Trophoblast cell (in vitro differentiated cells and primary cell): Measurements from ENCODE around the gene RASSF4.

Experiments used
- DNase-seq, 2 donors: peaks; one replicate each; pipeline ENCODE4 v3.0.0-alpha.2; 2016
- H2AFZ ChIP-seq: 2 replicates; pipeline ENCODE4 v1.6.1; 2013; ENCODE audit warnings: low read length, moderate library complexity, mild to moderate bottlenecking; ENCODE audit not compliant: insufficient read depth, poor library complexity
- H2AK5ac ChIP-seq: 2 replicates; pipeline ENCODE4 v1.6.1; 2013; ENCODE audit warnings: mild to moderate bottlenecking, low read length
- H2BK120ac ChIP-seq: 2 replicates; pipeline ENCODE4 v1.6.1; 2013; ENCODE audit warnings: low read length, mild to moderate bottlenecking, moderate library complexity; ENCODE audit not compliant: insufficient read depth, poor library complexity
- H2BK12ac ChIP-seq: 2 replicates; pipeline ENCODE4 v1.6.1; 2013; ENCODE audit warnings: mild to moderate bottlenecking, low read length, moderate library complexity
- H2BK5ac ChIP-seq: 2 replicates; pipeline ENCODE4 v1.6.1; 2013; ENCODE audit warnings: low read length, low read depth, moderate library complexity, mild to moderate bottlenecking; ENCODE audit not compliant: poor library complexity
- H3K14ac ChIP-seq: 2 replicates; pipeline ENCODE4 v1.6.1; 2013; ENCODE audit warnings: mild to moderate bottlenecking, low read length
- H3K18ac ChIP-seq: 2 replicates; pipeline ENCODE4 v1.6.1; 2013; ENCODE audit warnings: mild to moderate bottlenecking, low read length
- H3K23ac ChIP-seq: 2 replicates; pipeline ENCODE4 v1.6.1; 2013; ENCODE audit warnings: low read length
- H3K27ac ChIP-seq: 2 replicates; pipeline ENCODE4 v1.5.1; 2013; ENCODE audit warnings: low read depth, mild to moderate bottlenecking, inconsistent platforms, low read length, moderate library complexity
- H3K27me3 ChIP-seq: 2 replicates; pipeline ENCODE4 v1.6.1; 2013; ENCODE audit warnings: inconsistent platforms, mild to moderate bottlenecking, low read length, moderate library complexity; ENCODE audit not compliant: insufficient read depth
- H3K36me3 ChIP-seq, 2 experiments: 1 replicate in 1 of 2; 2 replicates in 1 of 2; pipeline ENCODE4 v1.6.1; 2013; ENCODE audit warnings: low read length in 2 of 2, mild to moderate bottlenecking in 2 of 2, moderate library complexity in 1 of 2; ENCODE audit not compliant: insufficient read depth in 2 of 2, control insufficient read depth in 1 of 2
- H3K4ac ChIP-seq: 2 replicates; pipeline ENCODE4 v1.6.1; 2013; ENCODE audit warnings: low read depth, mild to moderate bottlenecking, low read length, moderate library complexity
- H3K4me1 ChIP-seq, 2 experiments: 1 replicate in 1 of 2; 2 replicates in 1 of 2; pipeline ENCODE4 v1.6.1; 2013; ENCODE audit warnings: low read length in 2 of 2, mild to moderate bottlenecking in 2 of 2, moderate library complexity in 1 of 2; ENCODE audit not compliant: insufficient read depth in 2 of 2, control insufficient read depth in 1 of 2
- H3K4me2 ChIP-seq: 2 replicates; pipeline ENCODE4 v1.6.1; 2013; ENCODE audit warnings: inconsistent platforms, mild to moderate bottlenecking, low read length, moderate library complexity
- H3K4me3 ChIP-seq: 2 replicates; pipeline ENCODE4 v1.5.1; 2013; ENCODE audit warnings: mild to moderate bottlenecking, low read depth, low read length, inconsistent platforms
- H3K79me1 ChIP-seq: one replicate; pipeline ENCODE4 v1.6.1; 2013; ENCODE audit warnings: low read length
- H3K79me2 ChIP-seq: 2 replicates; pipeline ENCODE4 v1.6.1; 2013; ENCODE audit warnings: low read length, mild to moderate bottlenecking; ENCODE audit not compliant: control insufficient read depth, insufficient read depth, poor library complexity
- H3K9ac ChIP-seq: 2 replicates; pipeline ENCODE4 v1.6.1; 2013; ENCODE audit warnings: mild to moderate bottlenecking, low read length
- H3K9me3 ChIP-seq: 2 replicates; pipeline ENCODE4 v1.6.1; 2013; ENCODE audit warnings: low read depth, mild to moderate bottlenecking, control low read depth, inconsistent platforms, low read length; ENCODE audit not compliant: insufficient read depth
- H4K12ac ChIP-seq: 2 replicates; pipeline ENCODE4 v1.6.1; 2013; ENCODE audit warnings: low read depth, mild to moderate bottlenecking, low read length, moderate library complexity
- H4K8ac ChIP-seq: 2 replicates; pipeline ENCODE4 v1.6.1; 2013; ENCODE audit warnings: low read depth, mild to moderate bottlenecking, low read length, moderate library complexity
- H4K91ac ChIP-seq: one replicate; pipeline ENCODE4 v1.6.1; 2013; ENCODE audit warnings: low read depth, mild to moderate bottlenecking, low read length, moderate library complexity
- WGBS: extraction: QIAGEN DNeasy Blood & Tissue Kit; methylation state at CpG from one replicate; pipeline ENCODE4 v1.1.7; 2013; ENCODE audit warnings: missing lambda C conversion rate; ENCODE audit not compliant: insufficient read length, insufficient coverage; ENCODE audit errors: extremely low coverage; 5-methylcytosine and 5-hydroxymethylcytosine counted together

Gene RASSF4

DNA sequence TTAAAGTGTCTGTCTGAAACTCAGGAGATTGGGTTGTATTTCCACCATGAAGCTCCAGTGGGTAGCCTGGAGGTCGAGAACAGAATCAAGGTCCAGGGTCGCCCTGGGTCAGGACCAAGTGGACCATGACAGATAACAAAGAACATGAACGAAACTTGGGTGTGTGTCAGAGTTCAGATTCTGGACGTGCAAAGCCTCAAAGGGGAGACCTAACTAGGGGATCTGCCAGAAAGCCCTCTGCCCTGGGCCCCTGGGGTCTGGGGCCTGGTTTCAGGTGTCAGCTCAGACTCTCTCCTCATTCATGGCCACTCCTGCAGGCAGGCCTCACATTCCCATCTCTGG, 1.6 kb downstream of the RASSF4 start:
- Histone ChIP-seq H3K4me3 (no peak overlapping the region), H2AFZ (no peak overlapping the region), H3K27ac (no peak overlapping the region), H3K79me2 (peaks cover 8% of the 10 kb centered on the region), H2BK12ac (peak overlapping the region; percentile 43), H3K36me3 (peaks cover 0 to 2% of the 10 kb centered on the region in 2 experiments), H3K4ac (no peak overlapping the region), H3K9me3 (peaks cover 2% of the 10 kb centered on the region), H3K14ac (no peak overlapping the region), H3K79me1 (peaks cover 18% of the 10 kb centered on the region), H3K23ac (no peak overlapping the region), H3K9ac (no peak overlapping the region), H3K18ac (no peak overlapping the region), H2BK120ac (no peak overlapping the region), H3K27me3 (no peaks in the 10 kb centered on the region), H3K4me1 (peaks cover 40 to 66% of the 10 kb centered on the region in 2 experiments), H4K8ac (no peak overlapping the region), H2BK5ac (no peak overlapping the region), H2AK5ac (no peak overlapping the region), H4K91ac (no peak overlapping the region), H3K4me2 (peak overlapping the region; percentile 15), H4K12ac (no peak overlapping the region)
- WGBS, result no CpG with 5 or more reads among the region's 4 CpGs
- DNase-seq, result no peak

DNA sequence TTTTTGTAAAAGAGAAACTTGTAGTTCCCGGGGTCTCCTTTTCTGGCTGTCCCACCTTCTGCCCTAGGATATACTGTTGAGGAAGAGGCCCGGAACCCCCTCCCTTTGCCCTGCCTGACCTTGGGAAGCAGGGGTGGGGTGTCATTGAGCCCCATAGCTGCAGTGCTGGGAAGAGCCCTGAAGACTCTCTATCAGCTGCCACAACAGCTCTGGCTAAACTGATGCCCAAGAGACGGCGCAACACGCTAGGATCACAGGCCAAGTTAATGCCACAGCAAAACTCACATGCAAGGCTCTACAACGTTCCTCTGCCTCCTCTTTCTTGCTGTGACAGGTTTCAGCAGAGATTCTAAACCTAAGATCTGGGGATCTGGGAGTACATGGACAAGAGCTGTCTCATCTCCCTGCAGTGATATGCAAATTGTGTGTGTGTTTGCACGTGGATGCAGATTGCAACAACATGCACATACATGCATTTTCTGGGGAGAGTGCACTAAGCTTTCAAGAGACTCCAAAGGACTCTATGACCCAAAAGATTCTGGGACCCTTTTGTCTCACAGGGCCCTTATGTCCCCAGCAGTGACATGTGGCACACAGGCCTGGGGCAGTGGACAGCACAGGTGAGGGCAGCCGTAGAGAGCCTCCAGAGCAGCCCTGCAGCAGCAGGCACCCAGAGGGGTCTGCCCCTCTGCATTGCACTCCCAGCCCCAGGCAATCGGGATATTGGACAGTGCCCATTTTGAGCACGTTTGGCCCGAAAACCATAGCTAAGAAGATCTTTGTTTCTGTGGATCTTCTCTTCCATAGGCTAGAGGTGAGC, 2.5 kb downstream of the RASSF4 start:
- H3K4me2 ChIP-seq, result peak overlapping the region; percentile 12
- H3K4me3 ChIP-seq, result no peak overlapping the region
- DNase-seq, result no peak
- no peaks in the 10 kb centered on the region for H3K27me3 ChIP-seq
- H3K36me3 ChIP-seq, result peaks cover 0 to 2% of the 10 kb centered on the region in 2 experiments
- peaks cover 8% of the 10 kb centered on the region for H3K79me2 ChIP-seq
- no CpG with 5 or more reads among the region's 11 CpGs for WGBS
- peak overlapping the region; percentile 49 for H3K23ac ChIP-seq
- no peak overlapping the region for H2AK5ac ChIP-seq
- no peak overlapping the region for H3K27ac ChIP-seq
- no peak overlapping the region for H2AFZ ChIP-seq
- no peak overlapping the region for H4K8ac ChIP-seq
- no peak overlapping the region for H3K9ac ChIP-seq
- peaks cover 45 to 68% of the 10 kb centered on the region in 2 experiments for H3K4me1 ChIP-seq
- H2BK12ac ChIP-seq, result no peak overlapping the region
- peaks cover 20% of the 10 kb centered on the region for H3K79me1 ChIP-seq
- no peak overlapping the region for H2BK5ac ChIP-seq
- no peak overlapping the region for H3K4ac ChIP-seq
- peaks cover 2% of the 10 kb centered on the region for H3K9me3 ChIP-seq
- H4K12ac ChIP-seq, result no peak overlapping the region
- no peak overlapping the region for H3K14ac ChIP-seq
- no peak overlapping the region for H3K18ac ChIP-seq
- H4K91ac ChIP-seq, result peak overlapping the region; percentile 28
- peak overlapping the region; percentile 40 for H2BK120ac ChIP-seq

DNA sequence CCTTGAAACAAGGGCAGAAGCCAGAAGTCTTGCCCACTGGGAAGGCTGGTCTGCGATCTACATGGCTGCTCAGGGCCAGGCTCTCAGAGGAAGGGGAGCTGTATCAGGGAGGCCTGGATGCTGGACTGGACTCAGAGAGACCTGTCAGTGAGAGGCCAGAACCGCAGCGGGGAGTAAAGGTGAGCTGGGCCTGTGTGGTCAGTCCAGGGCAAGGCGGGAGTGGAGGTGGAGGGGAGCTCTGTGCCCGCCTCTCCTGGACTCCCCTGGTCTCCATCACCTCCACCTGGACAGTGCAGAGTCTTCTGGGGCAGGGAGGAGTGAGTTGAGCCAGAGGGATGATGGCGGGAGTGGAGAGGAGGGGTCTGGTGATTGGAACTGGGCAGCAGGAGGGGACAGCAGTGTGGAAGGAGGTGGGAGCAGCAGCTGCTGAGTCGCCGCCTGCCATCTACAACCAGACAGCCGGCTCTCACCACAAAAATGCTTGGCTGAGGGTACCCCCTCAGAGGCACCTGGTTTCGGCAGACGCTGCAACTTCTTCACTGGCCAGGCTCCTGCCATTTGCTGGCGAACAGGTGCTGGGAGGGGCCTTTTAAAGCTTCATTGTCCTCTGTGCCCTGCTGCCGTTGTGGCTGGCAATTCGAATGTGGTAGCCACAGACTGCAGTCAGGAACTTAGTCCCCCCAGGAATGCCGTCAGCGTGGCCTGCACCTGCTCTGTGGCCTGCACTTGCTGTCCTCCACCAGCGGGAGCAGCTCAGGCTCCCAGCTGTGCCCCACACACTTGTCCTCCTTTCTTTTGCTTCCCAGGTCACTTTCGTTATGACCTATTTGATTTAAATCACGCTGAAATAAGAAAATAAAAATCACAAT, 3.5 kb downstream of the RASSF4 start:
- peak overlapping the region; percentile 38 for H3K14ac ChIP-seq
- WGBS, result no CpG with 5 or more reads among the region's 19 CpGs

DNA sequence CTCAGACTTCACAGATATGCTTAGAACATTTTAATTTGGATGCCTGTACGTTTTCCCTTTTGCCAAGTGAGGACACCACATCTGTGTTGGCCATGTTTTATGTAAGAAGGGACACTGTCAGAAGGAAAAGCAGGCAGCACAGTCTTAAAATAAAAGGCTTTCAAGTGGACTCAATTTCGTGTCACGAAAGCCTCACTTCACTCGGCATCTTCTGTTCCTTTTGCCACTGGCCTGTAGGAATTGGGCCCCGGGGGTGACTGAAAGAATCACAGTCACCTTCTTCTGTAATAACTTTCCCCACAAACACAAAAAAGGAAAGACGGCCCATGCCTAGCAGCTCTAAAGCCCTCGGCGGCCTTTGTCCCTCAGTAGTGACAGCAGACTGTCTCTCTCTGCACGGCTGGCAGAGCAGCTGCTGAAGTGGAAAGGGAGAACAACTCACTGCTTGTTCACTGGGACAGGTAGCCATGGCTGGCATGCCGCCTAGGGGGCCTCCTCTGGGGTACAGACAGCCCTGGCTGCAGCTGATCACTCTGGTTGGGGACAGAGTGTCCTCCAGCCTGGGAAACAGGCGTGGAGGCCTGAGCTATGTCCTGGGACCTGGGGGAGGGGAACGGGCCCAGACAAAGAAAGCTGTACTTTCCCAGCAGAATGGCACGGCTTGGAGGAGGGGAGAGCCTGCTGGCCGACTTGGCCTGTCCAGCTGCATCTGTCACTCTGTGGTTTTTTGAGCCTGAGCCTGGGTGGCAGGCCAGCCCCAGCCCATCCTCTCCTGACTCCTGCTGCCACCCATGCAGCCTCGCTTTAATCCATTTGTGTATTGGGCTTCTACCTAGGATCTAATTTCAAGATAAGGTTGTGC, 4.4 kb downstream of the RASSF4 start:
- H3K79me1 ChIP-seq, result peaks cover 20% of the 10 kb centered on the region
- no peak overlapping the region for H4K12ac ChIP-seq
- H2BK120ac ChIP-seq, result peak overlapping the region; percentile 65
- H2BK12ac ChIP-seq, result peak overlapping the region; percentile 45
- H4K91ac ChIP-seq, result peak overlapping the region; percentile 84
- no peak for DNase-seq
- peak overlapping the region; percentile 72 for H4K8ac ChIP-seq
- H3K4me1 ChIP-seq, result peaks cover 49 to 65% of the 10 kb centered on the region in 2 experiments
- H3K9me3 ChIP-seq, result peaks cover 2% of the 10 kb centered on the region
- peaks cover 7% of the 10 kb centered on the region for H3K79me2 ChIP-seq
- H3K23ac ChIP-seq, result no peak overlapping the region
- peak overlapping the region; percentile 26 for H3K18ac ChIP-seq
- H3K4me3 ChIP-seq, result no peak overlapping the region
- no CpG with 5 or more reads among the region's 15 CpGs for WGBS
- peak overlapping the region; percentile 8 for H3K4me2 ChIP-seq
- peak overlapping the region; percentile 46 for H3K4ac ChIP-seq
- peak overlapping the region; percentile 1 for H2AK5ac ChIP-seq
- no peak overlapping the region for H3K9ac ChIP-seq
- H2BK5ac ChIP-seq, result peak overlapping the region; percentile 28
- peak overlapping the region; percentile 45 for H3K14ac ChIP-seq
- H3K27ac ChIP-seq, result peak overlapping the region; percentile 63
- peak overlapping the region; percentile 38 for H2AFZ ChIP-seq
- H3K27me3 ChIP-seq, result no peaks in the 10 kb centered on the region
- peaks cover 2 to 5% of the 10 kb centered on the region in 2 experiments for H3K36me3 ChIP-seq

More for the DNA sequence above, 3.5 kb downstream of the RASSF4 start:
- Histone ChIP-seq H3K4me2 (no peak overlapping the region), H3K27me3 (no peaks in the 10 kb centered on the region), H2AK5ac (peak overlapping the region; percentile 22), H3K4me1 (peaks cover 49 to 71% of the 10 kb centered on the region in 2 experiments), H4K12ac (no peak overlapping the region), H3K9me3 (peaks cover 2% of the 10 kb centered on the region), H2BK12ac (peak overlapping the region; percentile 0), H3K18ac (peak overlapping the region; percentile 16), H2BK5ac (no peak overlapping the region), H3K79me2 (peaks cover 8% of the 10 kb centered on the region), H3K9ac (no peak overlapping the region), H3K4ac (no peak overlapping the region), H2AFZ (no peak overlapping the region), H3K4me3 (no peak overlapping the region), H3K36me3 (peaks cover 0 to 2% of the 10 kb centered on the region in 2 experiments), H4K8ac (peak overlapping the region; percentile 21), H3K27ac (no peak overlapping the region), H2BK120ac (no peak overlapping the region), H3K23ac (no peak overlapping the region), H3K79me1 (peaks cover 20% of the 10 kb centered on the region), H4K91ac (peak overlapping the region; percentile 50)
- no peak for DNase-seq
